GDM1 (cell line): Measurements from ENCODE around the gene GOLGA8A.
"Not testable (repeated sequence)": the region's sequence is repeated elsewhere in the genome, so short reads cannot be mapped to it uniquely, and the experiment has no call there.

ENCODE experiments used
- DNase-seq: peaks from one replicate; lab custom pipeline; 2025; lab: John Stamatoyannopoulos, UW

GOLGA8A gene

DNA sequence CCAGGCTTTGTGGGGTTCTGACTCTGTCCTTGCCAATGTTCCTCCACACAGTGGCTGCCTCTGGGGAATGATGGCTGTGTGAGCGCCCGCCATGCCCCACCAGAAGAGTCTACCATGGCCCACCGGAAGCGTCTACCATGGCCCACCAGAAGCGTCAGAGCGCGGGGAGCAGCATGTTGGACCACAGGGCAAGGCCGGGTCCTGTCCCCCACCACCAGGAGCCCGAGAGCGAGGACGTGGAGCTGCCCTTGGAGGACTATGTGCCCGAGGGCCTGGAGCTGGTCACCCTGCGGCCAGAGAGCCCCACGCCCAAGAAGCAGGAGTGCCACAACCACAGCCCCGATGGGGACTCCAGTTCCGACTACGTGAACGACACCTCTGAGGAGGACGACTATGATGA, 28.1 kb downstream of the GOLGA8A start:
- DNase-seq = not testable (repeated sequence)

DNA sequence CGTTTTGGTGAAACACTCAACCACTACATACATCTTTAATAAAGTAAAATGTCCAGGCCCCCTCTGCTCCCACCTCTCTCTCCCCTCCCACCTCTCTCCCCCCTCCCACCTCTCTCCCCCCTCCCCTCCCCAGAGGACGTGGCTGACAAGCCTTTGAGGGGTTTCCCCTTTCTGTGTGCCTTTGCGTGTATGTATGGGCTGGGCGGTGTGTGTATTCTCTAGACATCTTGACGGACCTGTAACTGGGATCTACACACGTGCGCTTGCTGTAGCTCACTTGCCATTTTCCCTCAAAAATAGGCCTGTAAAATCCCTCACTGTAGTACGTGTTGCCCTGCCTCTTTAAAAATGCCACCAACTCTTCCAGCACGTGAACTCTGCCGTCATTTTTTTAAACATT, 28.6 kb downstream of the GOLGA8A start:
- DNase-seq = not testable (repeated sequence)

DNA sequence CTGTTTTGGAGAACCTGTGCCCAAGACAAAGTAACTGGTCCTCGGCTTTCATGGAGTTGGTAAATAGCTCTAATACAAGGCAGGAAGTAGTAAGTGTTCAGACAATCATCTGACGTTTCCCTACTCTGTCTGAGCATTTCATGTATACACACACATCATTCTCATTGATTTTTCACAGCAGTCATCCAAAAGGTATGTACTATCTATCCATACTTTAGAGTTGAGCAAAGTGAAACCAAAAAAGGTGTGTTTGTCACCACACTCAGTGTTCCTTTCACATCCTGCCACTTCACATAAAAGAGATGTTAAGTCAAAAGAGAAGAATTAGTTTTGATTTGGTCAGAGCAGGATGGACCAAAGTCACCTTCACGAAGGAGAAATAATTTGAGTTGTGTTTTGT, 33.7 kb downstream of the GOLGA8A start:
- not testable (repeated sequence) for DNase-seq

DNA sequence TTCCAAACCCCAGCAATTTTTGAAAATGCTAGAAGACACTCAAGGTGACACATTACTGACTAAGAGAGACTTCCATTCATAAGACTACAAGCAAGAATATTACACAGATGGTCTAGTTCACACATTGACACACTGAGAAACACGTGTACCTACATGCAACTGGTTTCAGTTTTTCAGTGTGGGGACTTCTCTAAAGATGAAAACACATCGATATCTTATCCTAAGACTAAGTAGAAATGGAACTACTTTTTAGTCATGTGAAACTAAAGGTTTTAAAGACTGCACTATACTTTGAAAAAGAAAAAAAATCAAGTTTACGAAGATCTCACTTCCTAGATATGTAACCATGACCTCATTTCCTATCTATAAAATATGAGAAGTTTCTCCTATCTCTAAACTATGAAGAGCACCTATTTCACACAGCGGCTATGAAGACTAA, 34.4 kb downstream of the GOLGA8A start:
- DNase-seq = not testable (repeated sequence)

DNA sequence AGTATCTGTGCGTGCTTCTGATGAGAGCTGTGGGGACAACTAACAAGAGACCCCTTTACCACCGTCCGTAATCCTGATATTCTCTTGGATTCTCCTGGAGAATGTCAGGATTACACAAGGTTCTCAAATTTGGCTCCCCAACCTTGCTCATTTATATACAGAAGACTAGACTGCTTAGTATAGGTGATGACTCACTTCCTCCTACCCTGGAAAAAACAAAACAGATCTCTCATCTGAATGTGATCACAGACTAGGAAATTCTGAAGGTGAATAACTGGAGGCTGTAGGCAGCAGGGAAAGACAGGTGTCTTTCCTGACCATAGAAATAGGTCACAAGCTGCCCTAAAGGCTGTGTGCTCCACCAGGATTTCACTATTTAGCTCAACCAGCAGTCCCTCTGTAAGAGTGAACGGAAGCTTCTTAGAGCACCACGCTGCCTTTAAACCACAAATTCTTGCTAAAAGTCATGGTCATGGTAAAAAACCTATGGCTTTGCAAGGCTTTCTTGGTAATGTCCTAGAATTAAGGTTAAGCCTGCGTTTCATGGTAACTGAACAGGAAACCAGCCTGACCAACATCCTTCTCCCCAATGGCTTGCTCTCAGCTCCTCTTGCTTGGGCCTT, 39.9 kb downstream of the GOLGA8A start:
- not testable (repeated sequence) for DNase-seq

DNA sequence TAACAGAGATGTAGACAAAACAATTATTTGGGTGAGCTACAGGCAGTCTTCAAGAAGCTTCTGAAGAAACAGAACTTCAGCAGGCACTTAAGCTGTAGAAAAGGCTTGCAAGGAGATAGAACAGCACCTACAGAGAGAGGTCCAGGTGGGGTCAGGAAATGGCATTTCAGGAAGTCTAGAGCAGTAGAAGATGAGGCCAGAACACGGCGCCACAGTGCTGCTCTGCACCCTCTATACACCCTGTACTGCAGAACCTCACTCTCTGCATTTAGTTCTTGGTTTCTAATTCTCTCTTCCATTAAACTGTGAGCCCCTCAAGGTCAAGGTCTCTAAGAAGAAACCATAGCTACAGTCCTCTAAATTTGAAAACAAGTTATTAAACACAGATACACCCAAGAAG, 44.6 kb downstream of the GOLGA8A start:
- DNase-seq = not testable (repeated sequence)

DNA sequence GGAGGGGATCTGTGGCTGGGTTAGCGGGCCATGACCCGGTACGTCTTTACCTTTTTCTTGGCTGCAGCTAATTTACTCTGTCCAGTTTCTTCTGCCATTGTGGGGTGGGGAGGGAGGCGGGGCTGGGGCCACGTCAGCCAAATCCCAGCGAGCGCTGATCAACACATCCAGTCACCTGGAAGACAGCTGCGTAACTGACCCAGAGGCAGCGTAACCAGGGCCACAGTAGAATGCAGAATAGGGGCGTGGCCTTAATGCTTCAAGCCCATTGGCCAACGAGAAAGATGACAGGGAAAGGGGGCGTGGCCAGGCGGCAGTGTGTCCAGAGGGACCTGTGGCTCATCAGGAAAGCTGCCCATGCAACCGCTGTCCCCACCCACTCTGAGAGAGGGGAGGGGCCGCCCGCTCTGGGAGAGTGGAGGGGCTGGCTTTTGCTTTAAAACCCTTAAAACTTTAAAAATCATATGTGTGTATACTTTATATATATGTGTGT, 48.0 kb downstream of the GOLGA8A start:
- DNase-seq = not testable (repeated sequence)
